SIG-M5 treated with dmso at 0.1 percent for 504 hours (cell line): ENCODE measurements around the gene DOCK8.
"Not testable (repeated sequence)": the region's sequence is repeated elsewhere in the genome, so short reads cannot be mapped to it uniquely, and the experiment has no call there.

Source experiments
- DNase-seq: peaks from one replicate; lab custom pipeline; 2025; ENCODE audit not compliant: unreplicated experiment; lab: John Stamatoyannopoulos, UW

The DOCK8 gene

DNA sequence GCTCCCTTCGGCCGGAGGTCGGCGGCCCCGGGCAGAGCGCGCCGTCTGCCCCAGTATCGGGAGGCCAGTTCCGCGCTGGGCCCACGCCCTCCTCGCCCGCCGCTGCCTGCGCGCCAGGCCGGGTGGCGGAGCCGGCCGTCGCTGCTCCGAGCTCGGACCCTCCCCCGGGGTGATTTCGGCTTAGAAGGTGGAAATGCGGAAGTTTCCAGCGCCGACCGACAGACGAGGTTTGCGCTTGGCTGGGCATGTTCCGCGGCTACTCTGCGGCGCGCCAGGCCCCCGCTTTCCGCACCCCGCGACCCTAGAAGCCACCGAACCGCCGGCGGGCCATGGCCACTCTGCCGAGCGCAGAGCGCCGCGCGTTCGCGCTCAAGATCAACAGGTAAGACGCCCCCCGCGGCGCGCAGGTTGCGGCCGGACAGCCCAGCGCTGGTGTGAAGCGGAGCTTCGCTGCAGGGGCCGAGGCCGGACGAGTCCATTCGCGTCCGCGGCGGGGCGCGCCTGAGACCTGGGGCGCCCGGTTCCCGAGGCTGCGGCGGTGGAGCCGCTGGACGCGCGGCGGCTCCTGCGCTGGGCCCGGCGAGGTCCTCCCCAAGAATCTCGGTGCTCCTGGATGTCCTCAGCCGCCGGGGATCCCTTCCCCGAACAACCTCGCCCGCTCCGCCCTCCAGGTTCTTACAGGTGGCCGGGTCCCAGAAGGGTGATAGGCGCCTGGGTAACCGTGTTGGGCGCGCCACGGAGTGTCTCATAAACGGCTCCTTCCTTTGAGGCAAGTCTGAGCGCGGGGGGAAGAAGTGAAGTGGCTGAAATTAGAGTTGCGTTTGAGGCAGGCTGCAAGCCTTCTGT is at the start of gene DOCK8:
TSS of gene DOCK8 (plus strand) at position 218 of the 846 bp plus-strand sequence. CDS start at position 330, 112 bp downstream.
- DNase-seq, result peak; percentile 83

DNA sequence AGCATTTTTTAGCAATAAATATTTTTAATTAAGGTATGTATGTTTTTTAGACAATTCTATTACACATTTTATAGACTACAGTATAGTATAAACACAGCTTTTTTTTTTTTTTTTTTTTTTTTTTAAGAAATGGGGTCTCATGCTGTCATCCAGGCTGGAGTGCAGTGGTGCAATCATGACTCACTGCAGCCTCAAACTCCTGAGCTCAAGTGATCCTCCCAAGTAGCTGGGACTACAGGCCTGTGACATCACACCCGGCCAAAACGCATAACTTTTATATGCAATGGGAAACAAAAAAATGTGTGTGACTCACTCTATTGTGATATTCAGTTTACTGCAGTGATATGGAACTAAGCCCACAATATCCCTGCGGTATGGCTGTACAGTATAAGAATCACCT is 44.9 kb upstream of the DOCK8 start:
- DNase-seq, result not testable (repeated sequence)

DNA sequence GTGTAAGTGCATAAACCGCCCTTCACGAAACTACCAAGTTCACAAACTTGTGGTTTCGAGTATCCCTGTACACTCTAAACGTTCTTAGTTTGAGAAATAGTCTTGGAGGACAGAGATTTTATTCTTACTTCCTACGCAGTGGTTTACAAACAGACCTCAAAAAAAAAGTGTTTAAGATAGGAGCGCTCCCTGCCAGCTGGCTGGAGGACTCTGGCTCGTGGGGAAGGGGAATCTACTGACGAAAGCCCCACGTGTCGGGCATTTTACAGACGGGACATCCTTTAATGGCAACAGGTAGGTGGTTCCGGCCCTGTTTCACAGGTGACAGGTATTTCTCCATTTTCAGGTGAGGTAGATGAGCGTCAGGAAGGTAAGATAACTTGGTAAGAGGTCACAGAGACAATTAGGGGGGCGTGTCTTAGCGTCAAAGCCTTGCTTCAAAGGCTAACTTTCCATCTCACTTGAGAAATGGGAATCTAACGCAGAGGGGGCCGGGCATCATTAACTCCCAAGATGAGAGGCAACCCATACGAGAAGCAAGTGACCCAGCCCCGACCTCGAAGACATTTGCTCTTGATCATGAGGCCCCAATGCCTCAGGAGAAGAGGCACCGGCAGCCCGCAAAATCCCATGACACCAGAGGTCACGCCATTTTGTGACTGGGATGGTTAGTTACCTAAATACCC is 36.4 kb upstream of the DOCK8 start:
- DNase-seq, result not testable (repeated sequence)

GRCh38 chr9:178970-179383 is 35.7 kb upstream of the DOCK8 start, which contains the start of gene ZNG1A:
Gene ZNG1A (minus strand): TSS chr9:179056. CDS start chr9:178969, 87 bp downstream.
- peak; percentile 19 for DNase-seq

DNA sequence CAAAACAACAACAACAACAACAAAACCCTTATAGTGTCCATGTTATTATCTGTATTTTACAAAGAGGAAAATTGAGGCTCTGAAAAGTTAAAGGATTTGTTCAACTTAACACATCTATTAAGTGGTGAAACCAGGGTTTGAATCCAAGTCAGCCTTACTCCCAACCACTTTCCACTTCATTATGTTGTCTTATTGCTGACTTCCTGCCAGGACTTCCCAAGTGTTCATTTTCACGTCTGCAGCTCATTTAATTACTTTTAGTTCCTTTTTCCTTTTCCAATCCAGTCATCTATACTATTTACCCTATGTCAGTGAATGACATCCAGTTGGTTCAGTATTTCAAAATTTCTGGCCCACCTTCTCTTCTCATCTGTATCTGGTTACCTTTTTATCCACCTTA is 15.1 kb upstream of the DOCK8 start:
- DNase-seq, result not testable (repeated sequence)

- no peak for DNase-seq
Observed at GRCh38 chr9:206481-206880, 8.2 kb upstream of the DOCK8 start.

- no peak for DNase-seq
Observed at GRCh38 chr9:209143-209758, 5.4 kb upstream of the DOCK8 start.

GRCh38 chr9:211036-211435 is 3.6 kb upstream of the DOCK8 start:
- no peak for DNase-seq

GRCh38 chr9:211557-211956 is 3.1 kb upstream of the DOCK8 start:
- no peak for DNase-seq

GRCh38 chr9:212297-212696 is 2.4 kb upstream of the DOCK8 start:
- peak; percentile 84 for DNase-seq

GRCh38 chr9:213901-214300 is 764 bp upstream of the DOCK8 start:
- DNase-seq, result not testable (repeated sequence)

- no peak for DNase-seq
Observed at GRCh38 chr9:214351-214647, 366 bp upstream of the DOCK8 start.

GRCh38 chr9:215631-216155 is 1.0 kb downstream of the DOCK8 start:
- no peak for DNase-seq

- DNase-seq, result no peak
Observed at GRCh38 chr9:216866-217265, 2.2 kb downstream of the DOCK8 start.

DNA sequence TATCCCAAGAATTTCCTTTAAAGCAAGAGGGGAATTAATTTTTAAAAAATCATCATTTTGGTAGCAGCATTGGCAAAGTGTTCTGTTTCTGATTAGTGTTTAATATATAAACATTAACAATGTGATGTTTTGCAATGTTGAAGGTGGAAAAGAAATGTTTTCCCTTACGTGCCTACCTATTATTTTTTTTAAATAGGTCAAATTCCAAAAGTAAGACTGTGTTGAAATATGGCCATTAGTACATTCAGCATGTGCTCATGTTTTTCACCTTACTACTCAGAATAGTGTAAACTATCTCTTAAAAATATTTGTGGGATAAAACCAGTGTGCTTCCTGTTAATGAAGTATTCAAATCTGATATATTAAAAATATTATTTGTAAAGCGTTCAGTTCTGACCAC is 3.3 kb downstream of the DOCK8 start:
- DNase-seq, result no peak

- not testable (repeated sequence) for DNase-seq
Observed at GRCh38 chr9:219036-219435, 4.4 kb downstream of the DOCK8 start.

DNA sequence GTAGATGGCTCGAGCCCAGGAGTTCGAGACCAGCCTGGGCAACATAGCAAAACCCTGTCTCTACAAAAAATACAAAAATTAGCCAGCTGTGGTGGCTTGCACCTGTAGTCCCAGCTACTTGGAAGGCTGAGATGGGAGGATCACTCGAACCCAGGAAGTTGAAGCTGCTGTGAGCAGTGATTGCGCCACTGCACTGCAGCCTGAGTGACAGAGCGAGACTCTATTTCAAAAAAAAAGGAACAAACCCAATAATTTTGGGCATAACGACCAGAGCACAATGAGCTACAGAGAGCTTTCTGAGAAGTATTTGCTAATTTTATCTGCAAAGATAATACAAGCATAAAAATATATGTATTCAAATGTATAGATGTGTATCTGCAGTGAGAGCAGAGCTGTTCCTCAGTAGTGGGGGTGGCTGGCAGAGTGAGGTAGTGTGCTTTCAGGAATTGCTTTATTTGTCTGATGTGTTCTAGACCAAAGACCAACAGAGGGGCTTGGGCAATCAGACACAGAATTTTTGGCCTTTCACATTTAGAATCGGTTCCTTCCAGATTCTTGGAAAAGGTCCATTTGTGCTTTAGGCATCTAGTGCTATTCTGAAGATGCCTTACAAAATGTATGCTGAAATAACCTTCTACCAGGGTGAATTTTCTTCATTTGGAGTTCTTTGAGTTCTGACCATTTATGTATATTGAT is 5.2 kb downstream of the DOCK8 start:
- peak; percentile 72 for DNase-seq

GRCh38 chr9:221989-222776 is 7.5 kb downstream of the DOCK8 start:
- peak; percentile 78 for DNase-seq

GRCh38 chr9:223152-223551 is 8.5 kb downstream of the DOCK8 start:
- DNase-seq, result no peak

GRCh38 chr9:224026-224425 is 9.4 kb downstream of the DOCK8 start:
- no peak for DNase-seq
